OCI-LY7 (cell line): ENCODE data around the gene KRTAP16-1.

Source experiments
- CTCF ChIP-seq: fragments of 200-600 bp; sonication (generic); conservative IDR thresholded peaks from 2 replicates; pipeline ENCODE4 v1.5.1; 2014; ENCODE audit warnings: mild to moderate bottlenecking, antibody characterized with exemption, low read length, moderate library complexity, mixed read lengths
- EZH2phosphoT487 ChIP-seq: fragments of 200-600 bp; sonication (generic); IDR thresholded peaks from 2 replicates; pipeline ENCODE4 v1.6.1; 2018; ENCODE audit warnings: low read depth, borderline replicate concordance, mild to moderate bottlenecking, mixed run types, antibody characterized with exemption, low read length, moderate library complexity, mixed read lengths

- no peak for TF ChIP-seq CTCF
- TF ChIP-seq EZH2phosphoT487 = no peak
Measured at GRCh38 chr17:41326173-41327145, 17.4 kb upstream of the KRTAP16-1 start.
